Stomach smooth muscle (tissue), 2 donors: ENCODE data around the gene DCP1A.

Experiments
- H3K27ac ChIP-seq: one replicate; pipeline ENCODE4 v1.7.0; 2013; ENCODE audit warnings: mild to moderate bottlenecking, low read length, inconsistent platforms
- H3K27me3 ChIP-seq, 2 donors: one replicate each; pipeline ENCODE4 v1.7.0; 2013; ENCODE audit warnings: low read length in 2 of 2; ENCODE audit not compliant: insufficient read depth in 2 of 2, control insufficient read depth in 1 of 2
- H3K36me3 ChIP-seq, 2 donors: one replicate each; pipeline ENCODE4 v1.7.0; 2013; ENCODE audit warnings: low read length in 2 of 2; ENCODE audit not compliant: control insufficient read depth in 2 of 2, insufficient read depth in 2 of 2
- H3K4me1 ChIP-seq: one replicate; pipeline ENCODE4 v1.7.0; 2013; ENCODE audit warnings: low read length; ENCODE audit not compliant: control insufficient read depth, insufficient read depth
- H3K4me3 ChIP-seq, 2 donors: one replicate each; pipeline ENCODE4 v1.7.0; 2013; ENCODE audit warnings: low read length in 2 of 2
- H3K9ac ChIP-seq, 2 donors: one replicate each; pipeline ENCODE4 v1.7.0; 2013; ENCODE audit warnings: low read length in 2 of 2, mild to moderate bottlenecking in 1 of 2
- H3K9me3 ChIP-seq, 2 donors: one replicate each; pipeline ENCODE4 v1.7.0; 2013; ENCODE audit warnings: low read length in 2 of 2; ENCODE audit not compliant: control insufficient read depth in 2 of 2
- donor health status: healthy.
- donor health status: Pancreatic carcinoma.

DCP1A gene

GRCh38 chr3:53238051-53238850 lies 109.1 kb downstream of the DCP1A start:
- peak overlapping the region in 1 of 2 donors; percentile 13 for H3K9ac ChIP-seq
- H3K4me3 ChIP-seq = no peak overlapping the region
- peaks cover 55 to 59% of the 10 kb centered on the region in 2 donors for H3K36me3 ChIP-seq
- no peaks in the 10 kb centered on the region for H3K27me3 ChIP-seq
- H3K4me1 ChIP-seq = peaks cover 25% of the 10 kb centered on the region
- H3K27ac ChIP-seq = no peak overlapping the region
- H3K9me3 ChIP-seq = no peaks in the 10 kb centered on the region

GRCh38 chr3:53236112-53236841 lies 111.1 kb downstream of the DCP1A start:
- H3K9ac ChIP-seq = no peak overlapping the region
- no peaks in the 10 kb centered on the region for H3K27me3 ChIP-seq
- H3K27ac ChIP-seq = peak overlapping the region; percentile 37
- H3K9me3 ChIP-seq = no peaks in the 10 kb centered on the region
- peaks cover 64 to 69% of the 10 kb centered on the region in 2 donors for H3K36me3 ChIP-seq
- H3K4me1 ChIP-seq = peaks cover 20% of the 10 kb centered on the region
- H3K4me3 ChIP-seq = peak overlapping the region in 1 of 2 donors; percentile 3

- peaks cover 63 to 70% of the 10 kb centered on the region in 2 donors for H3K36me3 ChIP-seq
- H3K4me1 ChIP-seq = peaks cover 20% of the 10 kb centered on the region
- no peak overlapping the region for H3K4me3 ChIP-seq
- no peak overlapping the region for H3K9ac ChIP-seq
- H3K9me3 ChIP-seq = no peaks in the 10 kb centered on the region
- H3K27ac ChIP-seq = peak overlapping the region; percentile 37
- H3K27me3 ChIP-seq = no peaks in the 10 kb centered on the region
These were observed 111.8 kb downstream of the DCP1A start for GRCh38 chr3:53235545-53235944.

GRCh38 chr3:53234841-53235232 lies 112.5 kb downstream of the DCP1A start:
- Histone ChIP-seq H3K4me1 (peaks cover 20% of the 10 kb centered on the region), H3K9me3 (no peaks in the 10 kb centered on the region), H3K27ac (no peak overlapping the region), H3K36me3 (peaks cover 62 to 70% of the 10 kb centered on the region in 2 donors), H3K4me3 (no peak overlapping the region), H3K27me3 (no peaks in the 10 kb centered on the region), H3K9ac (no peak overlapping the region)

GRCh38 chr3:53234130-53234840 lies 113.1 kb downstream of the DCP1A start:
- Histone ChIP-seq H3K9me3 (no peaks in the 10 kb centered on the region), H3K27me3 (no peaks in the 10 kb centered on the region), H3K36me3 (peaks cover 62 to 71% of the 10 kb centered on the region in 2 donors), H3K9ac (no peak overlapping the region), H3K4me3 (no peak overlapping the region), H3K27ac (no peak overlapping the region), H3K4me1 (peaks cover 20% of the 10 kb centered on the region)
